ENCODE results near the gene DCAF6.

GRCh38 chr1:168057355-168057754 is 120.9 kb downstream of the DCAF6 start:
- TF ChIP-seq MAX (IDR thresholded peaks at IDR 0.05) = no peak
- no peak for TF ChIP-seq EGR1 (IDR thresholded peaks at IDR 0.05; ENCODE audit: low read depth in 2 of 2)
- no peak for TF ChIP-seq CTCF (IDR thresholded peaks at IDR 0.05; ENCODE audit: low read depth, low read length, missing input control)
- no peak for TF ChIP-seq TAF1 (conservative IDR thresholded peaks at IDR 0.05)
- TF ChIP-seq ZBTB33 (IDR thresholded peaks at IDR 0.05) = no peak
- TF ChIP-seq JUND (IDR thresholded peaks at IDR 0.05) = no peak
- no peak for TF ChIP-seq ATF3 (IDR thresholded peaks at IDR 0.05)
- TF ChIP-seq GABPA (IDR thresholded peaks at IDR 0.05 in 1 of 2, conservative IDR thresholded peaks at IDR 0.05 in 1 of 2) = no peak
- TF ChIP-seq YY1 (IDR thresholded peaks at IDR 0.05) = no peak
- TF ChIP-seq RAD21 (IDR thresholded peaks at IDR 0.05) = no peak
